ENCODE results near the gene DYNLT4. TPM values are rescaled to one million over a fixed set of nuclear protein-coding genes. Genes with fewer than 3 reads are reported as not detected.

Gene DYNLT4
- total RNA-seq, 1 donor from 2014 or later, result 0.29 TPM

GRCh38 chr1:44790968-44791801, 16.0 kb downstream of the DYNLT4 start:
- no peak for DNase-seq (ENCODE audit: extremely low read depth, low read depth, low spot score)

- DNase-seq (ENCODE audit: extremely low read depth, low read depth, low spot score), result no peak
Observed at GRCh38 chr1:44788120-44788860, 18.9 kb downstream of the DYNLT4 start, which contains the start of gene BEST4. Gene BEST4 (minus strand): TSS chr1:44788170. CDS start chr1:44787705, 465 bp downstream.

- no peak for DNase-seq (ENCODE audit: extremely low read depth, low read depth, low spot score)
Observed at GRCh38 chr1:44787506-44787905, 19.6 kb downstream of the DYNLT4 start.

DNA sequence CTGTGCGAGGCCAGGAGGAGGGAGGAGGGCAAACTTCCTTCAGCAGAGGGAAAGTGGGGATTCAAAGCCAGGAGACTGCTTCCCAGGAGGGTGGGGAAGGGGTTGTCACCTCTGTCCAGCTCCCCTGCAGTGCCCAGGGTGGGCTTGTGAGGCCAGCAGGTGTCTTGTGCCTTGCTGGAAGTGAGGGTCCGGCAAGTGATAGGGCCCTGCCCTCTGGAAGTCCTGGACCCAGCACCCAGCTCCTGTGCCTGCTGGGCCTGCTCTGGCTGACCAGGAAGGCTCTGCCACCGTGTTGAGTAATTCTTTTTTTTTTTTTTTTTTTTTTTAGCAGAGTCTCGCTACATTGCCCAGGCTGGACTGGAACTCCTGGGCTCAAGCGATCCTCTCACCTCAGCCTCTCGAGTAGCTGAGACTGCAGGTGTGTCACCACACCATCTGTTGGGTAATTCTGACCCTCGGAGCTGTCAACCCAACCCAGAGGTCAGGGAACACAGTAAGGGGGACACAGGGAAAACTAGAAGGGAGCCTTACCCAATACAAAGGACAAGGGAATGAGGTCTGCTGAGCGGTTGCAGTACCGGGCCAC, 20.2 kb downstream of the DYNLT4 start:
- DNase-seq (ENCODE audit: extremely low read depth, low read depth, low spot score), result no peak

DNA sequence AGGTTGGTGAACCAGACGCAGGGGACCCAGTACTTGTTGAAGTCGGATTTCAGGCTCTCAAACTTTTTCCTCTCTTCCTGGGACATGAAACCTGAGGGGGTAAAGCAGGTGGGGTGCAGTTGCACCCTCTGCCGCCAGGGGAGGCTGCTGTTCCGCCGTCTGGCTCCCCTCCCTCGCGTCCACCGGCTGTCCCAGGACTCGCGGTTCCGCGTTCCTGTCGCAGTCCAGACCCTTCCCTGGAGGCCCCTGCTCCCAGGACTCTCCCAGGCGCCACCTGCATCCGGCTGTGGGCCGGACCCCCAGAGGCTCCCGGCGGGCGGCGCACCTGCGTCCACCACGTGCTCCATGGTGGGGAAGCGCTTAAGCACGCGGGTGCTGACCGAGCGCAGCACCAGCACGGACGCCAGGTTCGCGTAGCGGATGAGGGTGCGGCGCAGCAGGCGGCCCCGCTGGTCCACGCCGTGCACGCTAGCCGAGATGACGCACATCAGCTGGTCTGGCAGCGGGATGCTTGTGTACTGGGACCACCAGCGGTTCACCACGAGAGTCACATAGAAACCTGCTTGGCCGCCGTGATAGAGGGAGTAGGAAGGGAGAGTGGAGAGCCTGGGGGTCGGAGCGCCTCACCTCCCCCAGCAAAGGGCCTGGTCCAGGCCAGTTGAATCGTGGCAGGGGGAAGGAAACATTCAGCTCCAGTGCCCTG, 20.9 kb downstream of the DYNLT4 start:
- no peak for DNase-seq (ENCODE audit: extremely low read depth, low read depth, low spot score)

DNA sequence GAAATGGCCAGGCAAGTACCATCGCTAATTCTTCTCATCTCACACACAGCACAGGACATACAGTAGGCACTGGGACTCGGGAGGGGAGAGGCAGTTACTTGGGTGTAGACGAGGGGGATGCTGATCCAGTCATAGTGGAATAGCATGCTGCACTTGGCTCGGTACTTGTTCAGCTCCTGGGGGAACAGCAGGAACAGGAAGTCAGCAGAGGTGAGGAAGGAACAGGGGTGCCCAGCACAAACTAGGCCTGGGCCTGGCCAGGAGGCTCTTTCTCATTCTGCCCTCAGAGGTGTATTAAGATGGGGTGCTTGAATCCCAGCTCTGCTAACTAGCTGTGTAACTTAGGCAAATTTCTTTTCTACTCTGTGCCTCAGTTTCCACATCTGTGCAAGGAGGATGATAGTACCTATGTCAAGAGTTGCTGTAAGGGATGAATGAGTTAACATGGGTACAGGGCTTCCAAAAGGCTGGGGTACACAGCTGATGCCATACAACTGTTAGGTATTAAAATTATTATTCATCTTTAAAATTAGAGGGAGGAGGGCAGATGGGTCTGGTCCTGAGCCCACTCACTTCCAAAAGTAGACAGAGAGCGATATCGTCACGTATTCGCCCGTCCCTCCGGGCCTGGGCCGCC, 21.5 kb downstream of the DYNLT4 start:
- no peak for DNase-seq (ENCODE audit: extremely low read depth, low read depth, low spot score)

DNA sequence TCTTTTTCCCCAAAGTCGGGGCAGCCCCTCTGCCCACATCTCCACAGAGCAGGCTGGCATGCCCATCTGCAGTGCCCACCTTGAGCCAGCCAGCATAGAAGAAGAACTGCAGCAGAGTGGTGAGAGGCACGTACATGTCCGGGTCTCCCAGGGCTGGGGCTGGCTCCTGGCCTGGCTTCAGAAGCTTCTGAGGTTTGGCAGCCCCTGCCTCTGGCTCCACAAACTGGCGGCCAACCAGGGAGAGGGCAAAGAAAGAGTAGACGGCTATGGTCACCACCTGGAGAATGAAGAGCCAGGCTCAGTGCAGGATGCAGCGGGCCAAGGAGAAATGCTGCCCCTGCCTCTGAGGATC, 22.1 kb downstream of the DYNLT4 start:
- DNase-seq (ENCODE audit: extremely low read depth, low read depth, low spot score), result no peak

DNA sequence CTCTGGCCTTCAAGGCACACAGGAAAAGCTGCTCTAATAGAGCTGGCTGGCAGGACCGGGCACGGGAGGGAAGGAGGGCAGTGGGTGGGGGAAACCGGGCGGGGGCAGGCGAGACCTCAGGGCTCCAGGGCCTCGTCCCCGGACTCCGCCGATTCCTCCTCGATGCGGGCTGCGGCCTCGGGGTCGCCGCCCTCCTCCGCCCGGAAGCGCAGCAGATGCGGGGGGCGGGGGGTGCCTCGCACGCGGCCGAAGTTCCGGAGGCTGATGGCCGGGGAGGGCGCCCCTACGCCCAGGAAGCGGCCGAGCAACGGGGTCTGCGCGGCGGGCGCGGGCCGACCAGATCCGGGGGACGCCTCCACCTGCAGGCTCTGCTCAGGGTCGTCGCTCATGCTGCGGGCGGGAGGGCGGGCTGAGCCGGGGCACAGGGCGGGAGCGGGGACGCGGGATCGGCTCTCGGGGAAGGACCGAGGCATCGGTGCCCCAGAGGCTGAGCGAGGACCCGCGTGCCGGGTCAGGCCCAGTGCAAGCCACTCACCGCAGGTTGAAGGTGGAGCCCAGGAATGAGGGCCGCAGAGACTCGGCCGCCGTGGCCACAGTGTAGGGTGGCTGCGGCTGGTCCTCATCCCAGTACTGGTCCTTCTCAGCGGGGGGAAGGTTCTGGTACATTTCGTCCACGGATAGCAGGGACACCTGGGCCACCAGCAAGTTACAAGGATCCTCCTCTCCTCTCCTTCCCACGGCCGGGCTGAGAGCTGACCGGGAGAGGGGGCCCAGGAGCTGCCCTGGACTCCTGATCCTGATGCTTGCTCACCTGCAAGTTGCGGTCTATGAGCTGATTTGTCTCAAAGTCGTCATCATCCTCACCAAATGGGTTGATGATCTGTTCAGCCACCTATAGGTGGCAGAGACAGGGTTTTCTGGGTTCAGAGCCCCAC, 22.8 kb downstream of the DYNLT4 start:
- no peak for DNase-seq (ENCODE audit: extremely low read depth, low read depth, low spot score)

- no peak for DNase-seq (ENCODE audit: extremely low read depth, low read depth, low spot score)
Observed at GRCh38 chr1:44783697-44784093, 23.5 kb downstream of the DYNLT4 start.

GRCh38 chr1:44780583-44781121, 26.5 kb downstream of the DYNLT4 start:
- no peak for DNase-seq (ENCODE audit: extremely low read depth, low read depth, low spot score)

- DNase-seq (ENCODE audit: extremely low read depth, low read depth, low spot score), result no peak
Observed at GRCh38 chr1:44778705-44779576, 28.2 kb downstream of the DYNLT4 start.

- no peak for DNase-seq (ENCODE audit: extremely low read depth, low read depth, low spot score)
Observed at GRCh38 chr1:44777969-44778635, 29.0 kb downstream of the DYNLT4 start.

DNA sequence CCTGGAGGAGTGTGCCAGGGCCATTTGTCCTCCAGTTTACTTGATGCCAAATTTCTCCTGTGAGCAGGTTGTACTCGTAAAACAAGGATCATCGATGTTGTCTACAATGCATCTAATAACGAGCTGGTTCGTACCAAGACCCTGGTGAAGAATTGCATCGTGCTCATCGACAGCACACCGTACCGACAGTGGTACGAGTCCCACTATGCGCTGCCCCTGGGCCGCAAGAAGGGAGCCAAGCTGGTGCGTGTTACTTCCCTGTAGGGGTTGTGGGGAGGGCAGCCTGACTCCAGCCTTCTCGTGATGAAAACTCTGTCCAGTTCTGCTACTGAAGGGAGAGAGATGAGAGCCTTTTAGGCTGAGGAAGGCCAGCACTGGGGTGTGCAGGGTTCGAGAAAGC, 29.6 kb downstream of the DYNLT4 start:
- no peak for DNase-seq (ENCODE audit: extremely low read depth, low read depth, low spot score)

DNA sequence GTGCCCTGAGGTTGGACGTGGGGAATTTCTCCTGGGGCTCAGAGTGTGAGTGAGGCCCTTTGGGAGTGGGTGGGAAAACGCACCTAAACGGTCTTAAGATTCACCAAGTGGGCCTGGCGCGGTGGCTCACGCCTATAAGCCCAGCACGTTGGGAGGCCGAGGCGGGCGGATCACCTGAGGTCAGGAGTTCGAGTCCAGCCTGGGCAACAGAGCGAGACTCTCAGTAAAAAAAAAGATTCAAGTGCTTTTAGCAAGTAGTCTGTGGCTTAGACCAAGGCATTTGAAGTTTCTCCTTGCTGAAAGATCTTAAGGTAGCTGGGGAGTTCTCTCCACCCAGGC, 30.5 kb downstream of the DYNLT4 start:
- DNase-seq (ENCODE audit: extremely low read depth, low read depth, low spot score), result no peak

DNA sequence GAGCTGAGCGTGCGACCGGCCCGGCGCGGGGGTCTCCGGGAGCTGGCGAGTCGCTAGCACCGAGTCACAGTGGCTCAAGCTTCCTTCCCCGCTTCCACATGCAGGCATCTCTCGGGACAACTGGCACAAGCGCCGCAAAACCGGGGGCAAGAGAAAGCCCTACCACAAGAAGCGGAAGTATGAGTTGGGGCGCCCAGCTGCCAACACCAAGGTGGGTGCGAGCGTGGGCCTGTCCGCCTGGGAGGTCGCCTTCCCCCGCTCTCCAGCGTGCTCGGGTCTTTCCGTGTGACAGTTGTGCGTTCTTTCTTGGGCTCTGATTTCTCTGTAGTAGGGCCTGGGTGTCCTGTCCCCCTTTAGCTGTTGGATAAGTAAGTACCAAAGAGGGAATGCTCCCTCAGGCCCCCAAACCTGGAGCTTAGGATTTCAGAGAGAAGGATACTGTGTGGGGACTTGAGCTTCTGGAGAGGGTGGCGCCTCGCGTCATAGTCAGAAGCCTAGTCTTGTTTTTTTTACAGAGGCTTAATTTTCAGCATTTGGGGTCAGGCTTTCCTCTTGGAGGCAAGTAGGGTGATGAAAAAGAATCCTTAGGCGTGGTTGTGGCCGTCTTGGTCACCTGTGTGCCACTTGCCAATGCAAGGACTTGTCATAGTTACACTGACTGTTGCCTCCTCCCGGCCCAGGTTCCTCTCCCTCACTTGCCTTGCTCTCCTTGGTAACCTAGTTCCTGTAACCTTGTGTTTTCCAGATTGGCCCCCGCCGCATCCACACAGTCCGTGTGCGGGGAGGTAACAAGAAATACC, 31.0 kb downstream of the DYNLT4 start:
- no peak for DNase-seq (ENCODE audit: extremely low read depth, low read depth, low spot score)

GRCh38 chr1:44775078-44775929, 31.8 kb downstream of the DYNLT4 start, which contains the start of gene RPS8:
Gene RPS8 (plus strand): TSS chr1:44775540. CDS start chr1:44775597, 57 bp downstream.
- peak; percentile 70 for DNase-seq (ENCODE audit: extremely low read depth, low read depth, low spot score)

All from glomerular endothelial cell (primary cell).